M059J (cell line): ENCODE measurements around the gene SPANXN2. TPM values are rescaled to one million over a fixed set of nuclear protein-coding genes. Genes with fewer than 3 reads are reported as not detected.
A peak's percentile ranks its signal among the peaks of the same experiment; 100 is the strongest.
"Not testable (repeated sequence)": the region's sequence is repeated elsewhere in the genome, so short reads cannot be mapped to it uniquely, and the experiment has no call there.

Experiments used
- DNase-seq: peaks from one replicate; pipeline ENCODE4 v3.0.0-alpha.2; 2012; ENCODE audit warnings: low read depth
- total RNA-seq: library from RNA; depleted of rRNA; stranded (reverse); fragments of >200 nt; shearing (Covaris generic); gene quantifications from 2 replicates; pipeline ENCODE4 v1.2.3, GENCODE V29; 2014; rRNA removed

SPANXN2 gene, protein sequence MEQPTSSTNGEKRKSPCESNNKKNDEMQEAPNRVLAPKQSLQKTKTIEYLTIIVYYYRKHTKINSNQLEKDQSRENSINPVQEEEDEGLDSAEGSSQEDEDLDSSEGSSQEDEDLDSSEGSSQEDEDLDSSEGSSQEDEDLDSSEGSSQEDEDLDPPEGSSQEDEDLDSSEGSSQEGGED
- not detected in 2 replicates for total RNA-seq

- not testable (repeated sequence) for DNase-seq
Measured at GRCh38 chrX:143720652-143721051, at the start of gene SPANXN2. SPANXN2 (minus strand) TSS chrX:143720752; CDS start chrX:143720668, 84 bp downstream.

- DNase-seq = no peak
Measured at GRCh38 chrX:143768976-143769375, 48.4 kb upstream of the SPANXN2 start.

DNA sequence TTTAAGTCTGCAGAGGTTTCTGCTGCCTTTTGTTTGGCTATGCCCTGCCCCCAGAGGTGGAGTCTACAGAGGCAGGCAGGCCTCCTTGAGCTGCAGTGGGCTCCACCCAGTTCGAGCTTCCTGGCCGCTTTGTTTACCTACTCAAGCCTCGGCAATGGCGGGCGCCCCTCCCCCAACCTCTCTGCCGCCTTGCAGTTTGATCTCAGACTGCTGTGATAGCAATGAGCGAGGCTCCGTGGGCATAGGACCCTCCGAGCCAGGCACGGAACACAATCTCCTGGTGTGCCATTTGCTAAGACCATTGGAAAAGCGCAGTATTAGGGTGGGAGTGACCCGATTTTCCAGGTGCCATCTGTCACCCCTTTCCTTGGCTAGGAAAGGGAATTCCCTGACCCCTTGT lies 47.2 kb upstream of the SPANXN2 start:
- not testable (repeated sequence) for DNase-seq

DNA sequence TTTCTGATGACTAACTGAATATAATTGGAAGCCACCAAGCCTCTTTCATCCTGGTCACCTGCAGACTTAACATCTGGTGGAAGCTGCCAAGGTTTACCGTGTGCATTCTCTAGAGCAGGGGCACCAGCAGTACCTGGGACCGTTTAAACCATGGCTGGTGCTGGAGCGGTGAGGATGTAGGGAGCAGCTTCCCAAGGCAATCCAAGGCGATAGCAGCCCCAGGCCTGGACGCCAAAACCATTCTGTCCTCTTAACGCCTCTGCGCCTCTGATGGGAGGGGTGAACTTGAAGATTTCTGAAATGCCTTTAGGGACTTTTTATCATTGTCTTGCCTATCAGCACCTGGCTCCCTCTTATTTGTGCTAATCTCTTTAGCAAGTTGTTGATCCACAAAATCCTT lies 37.3 kb upstream of the SPANXN2 start:
- DNase-seq = no peak

DNA sequence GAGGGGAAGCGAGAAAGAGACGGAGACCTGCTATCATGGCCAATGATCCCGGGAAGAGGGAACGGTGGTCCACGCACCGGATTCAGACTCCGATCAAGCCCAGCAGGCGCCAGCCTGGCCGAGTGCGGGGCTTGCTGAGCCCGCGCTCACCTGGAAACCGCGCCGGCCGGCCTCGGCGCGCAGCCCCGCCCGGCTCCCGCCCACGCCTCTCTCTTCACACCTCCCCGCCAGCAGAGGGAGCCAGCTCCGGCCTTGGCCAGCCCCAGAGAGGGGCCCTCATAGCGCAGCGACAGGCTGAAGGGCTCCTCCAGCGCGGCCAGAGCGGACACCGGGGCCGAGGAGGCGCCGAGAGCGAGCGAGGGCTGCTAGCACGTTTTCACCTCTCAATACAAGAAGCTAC lies 36.8 kb upstream of the SPANXN2 start:
- DNase-seq = no peak

- no peak for DNase-seq
Measured at GRCh38 chrX:143754183-143754582, 33.6 kb upstream of the SPANXN2 start.

DNA sequence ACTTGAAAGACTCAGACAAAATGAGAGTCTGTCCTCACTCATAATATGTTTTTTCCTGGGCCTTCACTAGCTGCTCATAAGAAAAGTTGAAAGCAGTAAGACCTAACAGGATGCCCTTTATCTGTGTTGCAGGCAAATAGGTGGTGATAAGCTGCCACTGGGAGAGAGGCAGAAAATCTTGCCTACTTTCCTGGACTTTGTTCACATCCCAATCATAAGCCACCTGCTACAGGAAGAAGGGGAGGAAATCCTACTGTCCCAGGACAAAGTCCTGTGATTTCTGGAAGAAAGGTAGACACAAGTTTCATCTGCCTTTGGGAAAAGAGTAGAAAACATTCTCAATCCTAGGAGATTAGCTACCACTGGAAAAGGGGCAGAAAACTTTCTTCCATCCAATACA lies 13.3 kb upstream of the SPANXN2 start:
- no peak for DNase-seq

- no peak for DNase-seq
Measured at GRCh38 chrX:143726296-143726695, 5.7 kb upstream of the SPANXN2 start.

DNA sequence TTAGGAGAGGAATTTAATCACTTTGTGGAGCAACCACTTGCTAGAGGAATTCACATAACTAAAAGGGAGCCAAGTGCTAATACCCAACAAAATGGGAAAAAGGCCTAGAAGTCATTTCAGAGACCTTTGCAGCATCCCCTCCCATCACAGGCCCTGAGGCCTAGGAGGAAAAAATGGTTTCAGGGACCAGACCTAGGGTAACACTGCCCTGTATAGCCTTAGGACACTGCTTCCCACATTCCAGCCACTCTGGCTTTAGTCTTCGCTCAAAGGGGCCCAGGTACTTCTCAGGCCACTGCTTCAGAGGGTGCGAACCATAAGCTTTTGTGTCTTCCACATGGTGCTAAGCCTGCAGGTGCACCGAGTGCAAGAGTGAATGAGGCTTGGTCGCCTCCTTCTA lies 19.1 kb downstream of the SPANXN2 start:
- no peak for DNase-seq

- DNase-seq = no peak
Measured at GRCh38 chrX:143694885-143695284, 25.7 kb downstream of the SPANXN2 start.

GRCh38 chrX:143683486-143683885 lies 37.1 kb downstream of the SPANXN2 start:
- no peak for DNase-seq

GRCh38 chrX:143674926-143675325 lies 45.6 kb downstream of the SPANXN2 start:
- DNase-seq = no peak

- DNase-seq = no peak
Measured at GRCh38 chrX:143669395-143669794, 51.2 kb downstream of the SPANXN2 start.

- DNase-seq = peak; percentile 1
Measured at GRCh38 chrX:143664302-143664701, 56.2 kb downstream of the SPANXN2 start.

- DNase-seq = no peak
Measured at GRCh38 chrX:143663755-143664154, 56.8 kb downstream of the SPANXN2 start.

Other genes with a start within 250 kb of the SPANXN2 start
- not detected in 2 replicates for gene SPANXN3, start 203.3 kb downstream of the SPANXN2 start, total RNA-seq
- not detected in 2 replicates for gene SLITRK4, start 84.7 kb downstream of the SPANXN2 start, total RNA-seq
- not detected in 2 replicates for gene UBE2NL, start 163.3 kb upstream of the SPANXN2 start, total RNA-seq